Eye (tissue), 1 donor: ENCODE measurements around the gene DOK7.

Experiments used
- DNase-seq: peaks from one replicate; pipeline ENCODE4 v3.0.0-alpha.2; 2015

The DOK7 gene

GRCh38 chr4:3464349-3464905, 1.3 kb downstream of the DOK7 start:
- DNase-seq: no peak

GRCh38 chr4:3464911-3465697, 2.0 kb downstream of the DOK7 start:
- no peak for DNase-seq

- peak; percentile 11 for DNase-seq
Measured at GRCh38 chr4:3465698-3466671, 2.9 kb downstream of the DOK7 start.

- DNase-seq: peak; percentile 1
Measured at GRCh38 chr4:3466691-3467600, 3.8 kb downstream of the DOK7 start.

GRCh38 chr4:3467601-3468031, 4.5 kb downstream of the DOK7 start:
- DNase-seq: peak; percentile 1

- no peak for DNase-seq
Measured at GRCh38 chr4:3468154-3468553, 5.0 kb downstream of the DOK7 start.

- no peak for DNase-seq
Measured at GRCh38 chr4:3468804-3469203, 5.7 kb downstream of the DOK7 start.

GRCh38 chr4:3469386-3470243, 6.5 kb downstream of the DOK7 start:
- no peak for DNase-seq

- no peak for DNase-seq
Measured at GRCh38 chr4:3470244-3471097, 7.4 kb downstream of the DOK7 start.

- DNase-seq: no peak
Measured at GRCh38 chr4:3471098-3471760, 8.1 kb downstream of the DOK7 start.

- no peak for DNase-seq
Measured at GRCh38 chr4:3471886-3472285, 8.8 kb downstream of the DOK7 start.

GRCh38 chr4:3472411-3473141, 9.5 kb downstream of the DOK7 start:
- no peak for DNase-seq

- DNase-seq: no peak
Measured at GRCh38 chr4:3473181-3473950, 10.3 kb downstream of the DOK7 start.

- DNase-seq: no peak
Measured at GRCh38 chr4:3473996-3474765, 11.1 kb downstream of the DOK7 start.

- no peak for DNase-seq
Measured at GRCh38 chr4:3475041-3475712, 12.1 kb downstream of the DOK7 start.

- no peak for DNase-seq
Measured at GRCh38 chr4:3475713-3476260, 12.7 kb downstream of the DOK7 start.
